Esophagus mucosa (tissue), 1 donor: ENCODE results near the gene UPK3BL1. TPM values are rescaled to one million over a fixed set of nuclear protein-coding genes. Genes with fewer than 3 reads are reported as not detected.
"Not testable (repeated sequence)": the region's sequence is repeated elsewhere in the genome, so short reads cannot be mapped to it uniquely, and the experiment has no call there.

Experiments used
- ATAC-seq: fragments of 200-7000 bp; cut with Tn5 transposase; one replicate; pipeline ENCODE4 v1.9.1; 2020
- total RNA-seq: library from RNA; stranded (reverse); gene quantifications from one replicate; pipeline ENCODE4 v1.2.4, GENCODE V29; 2023
- donor health status: DM: yes; HTN: yes; CAD: no.

UPK3BL1 gene, protein sequence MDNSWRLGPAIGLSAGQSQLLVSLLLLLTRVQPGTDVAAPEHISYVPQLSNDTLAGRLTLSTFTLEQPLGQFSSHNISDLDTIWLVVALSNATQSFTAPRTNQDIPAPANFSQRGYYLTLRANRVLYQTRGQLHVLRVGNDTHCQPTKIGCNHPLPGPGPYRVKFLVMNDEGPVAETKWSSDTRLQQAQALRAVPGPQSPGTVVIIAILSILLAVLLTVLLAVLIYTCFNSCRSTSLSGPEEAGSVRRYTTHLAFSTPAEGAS
- 304 TPM for total RNA-seq

DNA sequence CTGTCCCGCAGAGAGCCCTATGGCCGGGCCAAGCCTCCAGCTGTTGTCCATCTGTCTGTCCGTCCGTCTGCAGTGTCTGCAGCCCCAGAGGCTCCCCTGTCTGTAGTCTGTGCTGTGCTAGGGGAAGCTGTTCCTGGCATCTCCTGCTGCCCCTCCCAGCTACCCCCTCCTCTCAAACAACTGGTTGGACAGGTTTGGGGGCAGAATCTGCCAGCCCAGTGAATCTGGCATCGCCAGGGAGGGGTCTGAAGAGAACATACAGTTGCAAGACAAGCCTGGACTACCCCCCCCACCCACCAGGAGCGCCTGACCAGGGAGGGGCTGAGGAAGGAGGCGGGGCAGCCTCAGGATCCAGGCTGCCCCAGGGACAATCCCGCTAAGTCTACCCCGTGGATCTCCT, at the start of gene UPK3BL1:
UPK3BL1 (minus strand) TSS at position 101 of the 400 bp plus-strand sequence; CDS start at position 51, 50 bp downstream.
- ATAC-seq = peak; percentile 77

DNA sequence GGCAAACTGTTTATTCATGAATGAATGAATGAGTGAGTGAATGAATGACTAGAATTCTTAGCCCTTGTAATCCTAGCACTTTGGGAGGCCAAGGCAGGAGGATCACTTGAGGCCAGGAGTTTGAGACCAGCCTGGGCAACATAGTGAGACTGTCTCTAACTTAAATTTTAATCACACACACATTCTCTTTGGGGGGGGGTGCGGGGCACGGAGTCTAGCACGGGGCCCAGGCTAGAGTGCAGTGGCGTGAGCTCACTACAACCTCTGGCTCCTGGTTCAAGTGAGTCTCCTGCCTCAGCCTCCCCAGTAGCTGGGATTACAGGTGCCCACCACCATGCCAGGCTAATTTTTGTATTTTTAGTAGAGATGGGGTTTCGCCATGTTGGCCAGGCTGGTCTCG, 48.0 kb upstream of the UPK3BL1 start:
- ATAC-seq = not testable (repeated sequence)

DNA sequence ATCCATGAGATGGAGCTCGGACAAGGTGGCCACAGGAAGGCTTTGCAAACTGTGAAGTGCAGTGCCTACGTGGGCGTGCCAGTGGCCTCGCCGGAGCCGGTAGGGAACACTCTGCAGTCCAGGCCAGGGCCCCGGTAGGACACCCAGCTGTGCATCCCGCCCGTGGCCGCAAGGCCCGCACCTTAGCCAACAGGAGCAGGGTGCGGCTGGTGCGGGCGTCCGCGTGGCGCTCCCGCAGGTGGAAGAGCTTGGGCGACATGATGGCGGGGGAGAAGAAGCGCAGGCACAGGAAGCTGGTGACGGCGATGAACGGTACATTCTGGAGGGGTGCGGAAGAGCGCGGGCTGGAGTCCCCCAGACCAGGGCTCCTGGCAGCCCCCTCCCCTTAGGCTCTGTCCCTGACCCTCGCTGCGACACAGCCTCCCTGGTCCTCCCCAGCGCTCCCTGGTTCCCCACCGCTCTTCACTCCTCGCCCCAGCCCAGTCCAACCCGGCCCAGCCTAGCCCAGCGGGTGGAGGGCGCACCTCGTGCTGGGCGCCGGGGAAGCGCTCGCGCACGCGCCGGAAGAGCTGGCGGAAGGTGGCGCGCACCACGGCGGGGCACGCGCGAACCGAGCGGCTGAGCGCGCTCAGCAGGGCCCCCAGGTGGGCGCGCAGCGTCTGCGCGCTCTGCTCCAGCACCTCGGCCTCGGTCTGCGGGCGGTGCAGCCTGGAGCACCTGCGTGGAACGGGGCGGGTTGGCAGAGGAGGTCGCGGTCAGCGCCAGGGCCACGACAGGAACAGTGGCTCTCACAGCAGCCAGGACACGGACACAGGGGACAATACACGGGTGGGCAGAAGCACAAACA, 47.1 kb upstream of the UPK3BL1 start:
- peak; percentile 66 for ATAC-seq

DNA sequence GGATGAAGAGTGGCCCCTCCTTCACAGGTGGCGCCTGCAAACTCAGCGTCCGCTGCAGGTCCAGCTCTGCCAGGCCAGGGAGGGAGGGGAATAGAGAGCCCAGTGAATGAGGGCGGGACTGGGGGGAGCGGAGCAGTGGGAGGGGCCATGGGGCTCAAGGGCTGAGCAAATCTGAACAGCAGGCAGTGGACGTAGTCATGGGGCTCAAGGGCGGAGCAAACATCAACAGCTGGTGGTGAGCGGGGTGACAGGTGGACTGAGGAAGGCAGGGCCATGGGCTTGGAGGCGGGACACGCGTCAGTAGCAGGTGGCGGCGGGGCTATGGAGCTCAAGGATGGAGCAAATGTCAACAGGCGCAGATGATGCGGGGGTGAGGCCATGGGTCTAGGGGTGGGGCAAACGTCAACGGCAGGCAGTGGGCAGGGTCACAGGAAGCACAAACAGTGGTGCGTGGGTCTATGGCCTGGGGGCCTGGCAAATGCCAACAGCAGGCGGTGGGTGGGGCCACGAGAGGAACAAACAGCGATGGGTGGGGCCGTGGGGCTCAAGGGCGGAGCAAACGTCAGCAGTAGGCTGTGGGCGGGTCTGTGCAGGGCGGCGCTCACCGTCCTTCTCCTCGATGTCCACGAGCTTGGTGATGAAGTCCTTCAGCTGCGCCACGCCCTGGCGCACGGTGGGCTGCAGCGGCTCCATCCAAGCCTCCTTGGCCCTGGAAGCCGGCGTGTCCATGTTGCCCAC, 45.9 kb upstream of the UPK3BL1 start:
- peak; percentile 90 for ATAC-seq

DNA sequence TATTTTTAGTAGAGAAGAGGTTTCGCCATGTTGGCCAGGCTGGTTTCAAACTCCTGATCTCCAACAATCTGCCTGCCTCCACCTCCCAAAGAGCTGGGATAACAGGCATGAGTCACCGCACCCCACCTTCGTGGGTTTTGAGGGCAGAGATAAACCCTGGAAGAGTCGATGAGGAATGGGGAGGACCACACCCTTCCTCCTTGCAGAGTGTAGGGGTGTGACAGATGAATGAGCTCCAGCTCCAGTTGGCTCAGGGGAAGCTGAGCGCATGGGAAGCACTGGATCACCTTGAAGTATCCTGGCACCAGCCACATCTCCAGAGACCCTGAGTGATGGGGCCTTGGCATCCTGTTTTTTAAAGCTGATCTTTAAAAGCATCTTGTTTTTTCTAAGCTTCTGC, 40.0 kb upstream of the UPK3BL1 start:
- peak; percentile 72 for ATAC-seq

DNA sequence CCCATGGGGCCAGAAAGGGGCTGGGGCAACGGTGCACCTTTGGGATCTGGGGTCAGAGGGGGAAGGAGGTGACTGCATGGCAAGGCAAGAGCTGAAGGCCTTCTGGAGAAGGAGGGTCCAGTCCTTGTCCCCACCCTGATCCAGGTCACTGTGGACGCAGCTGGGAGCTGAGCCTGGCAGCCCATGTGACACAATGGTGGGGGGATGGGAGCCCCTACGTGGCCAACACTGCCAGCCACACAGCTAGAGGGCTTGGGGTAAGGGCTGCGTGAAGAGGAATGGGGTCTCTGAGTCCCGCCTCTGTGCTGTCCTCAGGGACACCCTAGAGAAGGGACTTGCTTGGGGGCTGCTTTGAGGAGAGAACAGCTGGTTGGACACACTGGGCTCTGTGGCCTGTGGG, 38.2 kb upstream of the UPK3BL1 start:
- ATAC-seq = peak; percentile 35

DNA sequence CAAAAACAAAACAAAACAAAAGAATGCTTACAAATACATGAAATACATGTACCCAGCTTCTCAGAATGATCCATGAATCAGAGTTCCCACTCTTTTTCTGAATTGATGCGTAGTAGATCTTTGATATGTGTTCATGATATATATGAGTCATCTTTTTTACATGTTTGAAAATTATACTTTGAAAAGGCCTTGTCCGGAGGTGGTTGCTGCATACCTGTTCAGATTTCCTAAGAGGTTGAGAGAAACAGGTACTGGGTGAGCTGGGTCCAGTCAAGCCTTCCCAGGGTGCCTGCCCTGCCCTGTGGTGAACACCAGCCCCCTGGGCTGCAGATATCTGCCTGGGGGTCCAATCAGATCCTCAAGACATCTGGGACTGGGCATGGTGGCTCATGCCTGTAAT, 33.0 kb upstream of the UPK3BL1 start:
- ATAC-seq = peak; percentile 39

DNA sequence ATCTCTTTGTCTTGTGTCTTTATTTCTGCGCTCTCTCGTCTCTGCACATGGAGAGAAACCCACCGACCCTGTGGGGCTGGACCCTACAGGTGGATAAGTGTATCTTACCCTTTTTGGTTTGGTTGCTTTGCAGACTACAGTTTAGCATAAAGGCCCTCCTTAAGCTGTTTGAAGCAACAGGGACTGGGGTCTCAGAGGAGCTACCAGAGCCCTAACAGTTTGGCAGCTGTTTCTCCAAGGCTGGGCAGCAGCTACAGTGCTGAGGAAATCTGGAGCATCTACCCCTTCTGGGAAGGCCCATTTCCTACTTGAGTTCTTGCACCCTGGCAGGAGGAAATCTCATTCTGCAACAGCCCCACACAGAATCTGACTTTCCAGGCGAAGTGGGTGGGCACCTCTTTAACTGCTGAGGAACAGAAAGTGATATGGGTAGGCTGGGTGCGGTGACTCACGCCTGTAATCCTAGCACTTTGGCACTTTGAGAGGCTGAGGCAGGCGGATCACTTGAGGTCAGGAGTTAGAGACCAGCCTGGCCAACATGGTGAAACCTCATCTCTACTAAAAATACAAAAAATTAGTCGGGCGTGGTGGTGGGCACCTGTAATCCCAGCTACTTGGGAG, 31.0 kb upstream of the UPK3BL1 start:
- not testable (repeated sequence) for ATAC-seq

DNA sequence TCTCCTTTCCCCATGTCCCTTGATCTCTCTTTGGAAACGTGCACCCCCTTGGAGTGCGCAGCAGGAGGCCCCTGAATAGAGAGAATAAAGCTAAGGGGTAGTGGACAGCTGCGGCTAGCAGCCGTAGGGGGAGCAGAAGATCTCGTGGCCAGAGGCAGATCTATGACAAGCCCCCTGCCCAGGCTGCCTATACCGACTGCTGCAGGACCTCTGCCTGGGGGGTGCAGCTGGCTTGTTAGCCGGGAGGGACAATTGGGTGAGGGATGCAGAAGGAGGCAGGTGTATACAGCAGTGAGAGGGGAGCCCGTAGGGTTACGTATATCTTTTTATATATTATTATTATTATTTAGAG, 29.3 kb upstream of the UPK3BL1 start:
- not testable (repeated sequence) for ATAC-seq

DNA sequence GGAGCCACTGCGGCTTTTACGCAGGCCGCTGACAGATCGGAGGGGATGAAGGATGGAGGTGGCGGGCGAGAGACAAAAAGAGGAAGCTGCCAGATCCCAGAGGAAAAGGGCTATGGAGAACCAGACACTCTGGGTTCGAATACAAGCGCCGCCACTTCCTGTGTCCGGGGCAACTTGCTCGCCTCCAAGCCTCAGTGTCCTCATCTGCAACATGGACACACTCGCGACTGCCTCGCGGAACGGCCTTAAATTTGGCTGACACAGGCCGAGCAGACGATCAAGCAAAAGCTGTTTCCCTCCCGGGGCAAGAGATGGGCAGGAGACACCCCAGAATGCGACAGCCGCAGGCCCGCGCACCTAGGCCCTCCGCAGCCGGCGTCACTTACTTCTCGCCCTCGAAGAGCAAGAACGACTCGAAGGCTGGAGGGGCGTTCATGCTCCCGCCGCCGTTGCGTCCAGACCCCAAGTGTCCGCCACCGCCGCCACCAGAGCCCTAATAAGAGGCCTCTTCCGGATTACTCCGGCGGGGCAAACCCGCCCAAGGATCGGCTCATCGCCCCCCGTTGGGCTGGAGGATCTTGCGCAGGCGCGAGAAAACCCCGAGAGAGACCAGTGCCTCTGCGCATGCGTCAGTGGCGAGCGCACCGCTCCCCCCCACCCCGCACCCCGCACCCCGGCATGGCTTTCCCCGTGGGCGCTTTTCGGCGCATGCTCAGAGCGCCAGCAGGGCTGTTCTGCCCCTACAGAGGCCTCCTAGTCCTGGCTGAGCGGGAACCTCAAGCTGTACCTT, 28.8 kb upstream of the UPK3BL1 start, which contains the start of gene POLR2J2:
POLR2J2 (minus strand) TSS at position 498 of the 790 bp plus-strand sequence; CDS start at position 436, 62 bp downstream.
- peak; percentile 82 for ATAC-seq

DNA sequence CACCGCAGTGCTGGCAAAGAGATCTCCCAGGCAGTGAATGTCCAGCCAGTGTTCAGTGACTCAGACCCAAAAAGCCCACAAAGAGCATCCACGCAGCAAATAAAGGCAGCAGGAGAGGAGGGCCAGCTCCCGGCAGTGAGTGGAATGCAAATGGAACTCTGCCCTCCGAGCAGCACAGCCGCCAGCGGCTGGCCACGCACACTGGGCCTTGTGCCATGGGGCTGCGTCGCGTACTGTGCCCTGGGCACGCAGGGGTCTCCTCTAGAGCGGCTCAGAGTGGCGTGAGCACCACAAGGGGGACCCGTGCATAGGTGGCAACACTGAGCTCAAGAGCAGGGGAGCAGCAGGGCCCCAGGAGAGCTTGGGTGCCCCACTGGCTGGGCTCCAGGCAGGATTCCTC, 24.9 kb upstream of the UPK3BL1 start:
- ATAC-seq = peak; percentile 14

DNA sequence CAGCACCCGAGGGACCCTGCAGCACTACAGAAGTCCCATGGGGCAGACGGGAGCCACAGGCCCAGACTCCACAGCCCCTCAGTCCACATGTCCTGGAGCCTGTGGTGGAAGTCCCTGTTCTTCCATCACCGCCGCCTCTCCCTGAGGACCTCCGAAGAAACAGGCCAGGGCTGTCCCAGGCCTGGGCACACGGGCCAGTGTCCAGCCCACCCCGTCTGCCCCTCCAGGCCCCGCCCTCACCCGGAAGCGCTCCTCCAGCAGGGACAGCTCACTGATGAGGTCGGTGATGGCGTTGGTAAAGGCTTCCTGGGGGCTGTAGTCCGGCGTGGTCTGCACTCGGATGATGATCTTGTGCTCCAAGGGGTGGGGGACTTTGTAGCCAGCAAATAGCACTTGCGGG, 24.3 kb upstream of the UPK3BL1 start:
- peak; percentile 10 for ATAC-seq

DNA sequence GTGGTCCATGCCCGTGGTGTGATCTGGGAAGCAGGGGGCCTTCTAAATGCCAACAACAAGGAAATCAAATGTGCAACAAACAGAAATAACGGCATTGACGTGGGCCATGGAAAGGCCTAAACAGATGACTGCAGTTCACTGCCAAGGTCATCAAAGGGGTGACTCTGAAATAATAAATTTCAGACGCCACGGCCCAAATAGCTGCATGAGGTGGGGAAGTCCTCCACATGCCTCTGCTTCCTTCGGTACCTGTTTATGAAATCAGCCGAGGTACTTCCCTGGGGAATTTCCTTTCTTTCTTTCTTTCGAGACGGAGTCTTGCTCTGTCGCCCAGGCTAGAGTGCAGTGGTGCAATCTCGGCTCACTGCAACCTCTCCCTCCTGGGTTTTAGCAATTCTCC, 22.2 kb upstream of the UPK3BL1 start:
- not testable (repeated sequence) for ATAC-seq

DNA sequence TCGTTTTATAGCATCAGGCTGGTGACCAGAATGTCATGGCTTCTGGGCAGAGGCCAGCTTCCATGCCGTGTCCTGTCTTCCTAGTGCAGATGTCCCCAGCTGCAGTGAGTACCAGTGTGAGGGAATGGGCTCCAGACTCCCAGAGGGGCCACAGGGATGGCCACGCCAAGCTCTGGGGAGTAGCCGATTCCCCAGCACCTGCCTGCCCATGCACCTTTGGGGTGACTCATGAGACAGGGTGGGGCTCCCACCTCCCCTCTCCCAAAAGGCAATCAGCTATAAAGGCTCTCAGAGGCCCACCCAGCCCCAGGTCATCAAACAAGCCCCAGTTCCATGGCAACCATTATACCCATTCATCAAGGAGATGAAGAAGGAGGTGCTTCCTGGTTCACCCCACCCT, 7.3 kb upstream of the UPK3BL1 start, which contains the start of gene SPDYE2B:
SPDYE2B (plus strand) TSS at position 396 of the 400 bp plus-strand sequence. CDS start 2,030 bp downstream, outside the sequence.
- peak; percentile 58 for ATAC-seq

DNA sequence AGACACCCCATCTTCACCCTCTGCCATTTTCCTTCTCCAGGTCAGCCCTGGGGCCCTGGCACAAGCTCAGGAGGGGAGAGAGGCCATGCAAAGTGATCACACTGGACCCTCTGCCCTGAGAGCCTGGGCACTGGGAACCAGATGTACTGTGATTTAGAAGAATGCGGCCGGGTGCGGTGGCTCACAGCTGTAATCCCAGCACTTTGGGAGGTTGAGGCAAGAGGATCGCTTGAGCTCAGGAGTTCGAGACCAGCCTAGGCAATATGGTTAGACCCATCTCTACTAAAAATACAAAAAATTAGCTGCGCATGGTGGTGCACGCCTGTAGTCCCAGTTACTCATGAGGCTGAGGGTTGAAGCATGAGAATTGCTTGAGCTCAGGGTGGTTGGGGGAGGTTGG, 5.2 kb upstream of the UPK3BL1 start:
- not testable (repeated sequence) for ATAC-seq

DNA sequence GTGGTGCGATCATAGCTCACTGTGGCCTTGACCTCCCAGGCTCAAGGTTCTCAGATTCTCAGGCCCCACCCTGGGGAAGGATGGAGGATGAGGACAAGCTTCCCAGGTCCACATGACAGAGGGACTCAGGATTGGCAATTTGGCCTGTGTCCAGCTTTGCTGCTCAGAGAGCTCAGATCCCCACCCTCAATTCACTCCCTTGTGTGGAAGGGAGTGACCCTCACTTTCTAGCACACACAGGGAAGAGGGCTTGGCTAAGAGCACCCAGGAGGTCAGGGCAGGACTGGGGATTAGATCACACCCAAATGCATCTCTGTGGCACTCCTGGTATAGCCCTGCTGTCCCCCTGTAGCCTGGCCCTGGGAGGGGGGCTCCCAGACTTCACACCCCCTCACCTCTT, 813 bp upstream of the UPK3BL1 start:
- ATAC-seq = peak; percentile 67

DNA sequence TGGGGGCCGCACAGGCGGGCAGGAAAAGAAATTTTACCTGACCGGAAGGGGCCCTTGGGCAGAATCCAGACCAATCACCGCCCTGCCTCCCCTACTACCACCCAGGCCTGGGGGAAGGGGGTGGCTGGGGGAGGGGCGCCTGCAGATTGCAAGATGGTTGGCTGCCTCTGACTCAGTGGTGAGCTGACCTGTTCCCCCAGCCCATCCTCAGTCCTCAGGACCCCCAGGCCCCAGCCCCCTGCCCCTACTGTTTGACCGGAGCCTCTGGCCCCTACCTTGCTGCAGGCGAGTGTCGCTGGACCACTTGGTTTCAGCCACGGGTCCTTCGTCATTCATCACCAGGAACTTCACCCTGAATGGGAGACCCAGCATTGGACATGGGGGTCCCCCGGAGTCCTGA, 3.7 kb downstream of the UPK3BL1 start:
- ATAC-seq = peak; percentile 2

DNA sequence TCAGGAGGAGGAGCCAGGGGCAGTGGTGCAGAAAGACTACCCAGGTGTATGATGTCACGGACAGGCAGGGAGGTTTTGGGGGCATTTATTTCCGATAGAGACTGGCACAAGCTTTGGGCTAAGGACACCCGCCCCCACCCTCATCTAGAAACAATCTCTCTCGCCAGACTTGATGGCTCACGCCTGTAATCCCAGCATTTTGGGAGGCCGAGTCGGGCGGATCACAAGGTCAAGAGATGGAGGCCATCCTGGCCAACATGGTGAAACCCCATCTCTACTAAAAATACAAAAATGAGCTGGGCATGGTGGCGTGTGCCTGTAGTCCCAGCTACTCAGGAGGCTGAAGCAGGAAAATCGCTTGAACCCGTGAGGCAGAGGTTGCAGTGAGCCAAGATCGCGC, 5.6 kb downstream of the UPK3BL1 start:
- ATAC-seq = not testable (repeated sequence)

DNA sequence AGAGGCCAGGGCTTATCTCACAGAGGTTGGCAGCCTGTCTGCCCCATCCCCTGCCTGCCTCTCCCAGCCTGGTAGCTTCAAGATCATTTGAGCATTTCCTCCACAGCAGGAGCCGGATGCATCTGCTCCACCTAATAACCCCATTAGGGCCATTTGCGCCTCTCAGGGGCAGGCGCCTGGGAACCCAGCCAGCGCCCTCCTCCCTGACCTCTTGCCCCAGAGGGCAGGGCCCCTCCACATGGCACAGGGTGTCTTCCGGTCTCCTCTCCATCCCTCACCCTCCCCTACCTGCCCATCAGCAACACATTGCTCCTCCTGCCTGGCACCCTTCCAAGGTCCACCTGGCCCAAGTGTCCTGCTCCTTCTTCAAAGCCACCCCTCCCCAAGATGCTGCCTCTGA, 7.2 kb downstream of the UPK3BL1 start:
- ATAC-seq = peak; percentile 26

DNA sequence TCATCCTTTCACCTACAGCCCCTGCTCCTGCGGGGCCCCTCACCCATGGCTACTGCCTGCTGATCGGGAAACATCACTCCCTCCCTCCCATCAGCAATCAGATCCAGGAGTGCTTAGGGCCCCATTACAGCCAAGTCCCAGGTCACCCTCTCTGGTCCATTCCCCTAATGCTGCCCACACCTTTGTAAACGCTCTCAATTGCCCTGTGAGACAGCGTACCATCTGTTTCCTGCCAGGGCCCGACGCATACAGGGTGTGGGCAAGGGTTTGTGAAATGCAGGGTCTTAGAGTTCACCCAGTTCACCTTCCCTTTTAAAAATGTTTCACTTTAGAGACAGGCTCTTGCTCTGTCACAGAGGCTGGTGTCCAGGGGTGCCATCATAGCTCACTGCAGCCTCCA, 8.3 kb downstream of the UPK3BL1 start:
- ATAC-seq = not testable (repeated sequence)

DNA sequence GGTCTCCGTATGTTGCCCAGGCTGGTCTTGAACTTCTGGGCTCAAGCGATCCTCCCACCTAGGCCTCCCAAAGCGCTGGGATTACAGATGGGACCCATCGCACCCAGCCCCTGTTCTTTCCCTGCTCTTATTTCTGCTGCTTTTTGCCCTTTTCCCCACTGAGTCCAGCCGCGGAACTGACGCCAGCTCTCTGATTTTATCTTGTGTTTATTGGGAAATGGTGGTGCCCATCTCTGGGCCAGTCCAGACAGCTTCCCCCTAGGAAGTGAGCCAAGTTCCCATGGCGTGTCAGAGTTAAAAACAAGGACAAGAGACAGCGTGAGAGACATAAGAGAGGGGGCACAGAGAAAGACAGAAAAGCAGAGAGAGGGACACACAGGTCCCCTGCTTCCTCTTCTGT, 12.0 kb downstream of the UPK3BL1 start:
- ATAC-seq = peak; percentile 42
